Measurements from ENCODE around the gene FSTL1. TPM values are rescaled to one million over a fixed set of nuclear protein-coding genes. Genes with fewer than 3 reads are reported as not detected.

The FSTL1 gene
- total RNA-seq, 1 experiment from 2014 or later: 20.7 TPM

GRCh38 chr3:120407508-120408287 lies 43.1 kb downstream of the FSTL1 start:
- intact Hi-C loops (cut with micrococcal nuclease): no loop called here
- ChIA-PET RAD21 (ENCODE audit: low non-redundant PET in 1 of 2, low total read pairs in 2 of 2, uncharacterized antibody in 2 of 2, unreplicated experiment in 2 of 2) (no interaction called here), CTCF (interaction anchor here (1.3 kb wide), 1 partner anchor 10 kb away, joined by 3 read pairs; no protein-coding TSS in a partner anchor), POLR2A (no interaction called here)
- Histone ChIP-seq H2AFZ (ENCODE audit: low read depth, low read length, poor library complexity, severe bottlenecking) (no peak overlapping the region), H3K9ac (ENCODE audit: low read length) (no peak overlapping the region), H3K4me2 (ENCODE audit: low read length) (no peak overlapping the region), H3K9me3 (ENCODE audit: control insufficient read depth in 1 of 2, insufficient read depth in 1 of 2, low read depth in 1 of 2, low read length in 2 of 2) (no peaks in the 10 kb centered on the region), H3K27me3 (ENCODE audit: insufficient read depth, low read length) (no peaks in the 10 kb centered on the region), H3K79me2 (ENCODE audit: insufficient read depth, low read length) (no peaks in the 10 kb centered on the region), H3K36me3 (ENCODE audit: control insufficient read depth in 1 of 2, insufficient read depth in 2 of 2, low read length in 2 of 2) (no peaks in the 10 kb centered on the region; a peak in 1 of 4 replicates), H3K4me1 (ENCODE audit: control insufficient read depth in 1 of 2, insufficient read depth in 2 of 2, low read length in 2 of 2) (no peaks in the 10 kb centered on the region), H4K20me1 (ENCODE audit: insufficient read depth) (no peaks in the 10 kb centered on the region), H3K27ac (ENCODE audit: low read depth, low read length) (no peak overlapping the region), H3K4me3 (replicated peaks in 1 of 2; ENCODE audit: low read depth in 1 of 2, low read length in 2 of 2) (no peak overlapping the region), H3K9me2 (ENCODE audit: insufficient read depth) (no peaks in the 10 kb centered on the region)
- DNase-seq (ENCODE audit: low read depth, low spot score) (no peak), ATAC-seq (no peak)
- no TSS peak for BruUV-seq (replicated peaks)
- TF ChIP-seq CEBPB (IDR thresholded peaks at IDR 0.05; ENCODE audit: low read depth) (no peak), YY1 (IDR thresholded peaks at IDR 0.05; ENCODE audit: extremely low read depth, insufficient replicate concordance, low read depth, low read length) (no peak), POLR2A (IDR thresholded peaks at IDR 0.05; ENCODE audit: borderline replicate concordance, extremely low read depth, insufficient read depth, insufficient read length) (no peak)

GRCh38 chr3:120404876-120405275 lies 45.9 kb downstream of the FSTL1 start:
- ATAC-seq: no peak
- Histone ChIP-seq H3K9me3 (ENCODE audit: control insufficient read depth in 1 of 2, insufficient read depth in 1 of 2, low read depth in 1 of 2, low read length in 2 of 2) (no peaks in the 10 kb centered on the region), H3K4me3 (replicated peaks in 1 of 2; ENCODE audit: low read depth in 1 of 2, low read length in 2 of 2) (no peak overlapping the region), H3K9me2 (ENCODE audit: insufficient read depth) (no peaks in the 10 kb centered on the region), H3K27me3 (ENCODE audit: insufficient read depth, low read length) (no peaks in the 10 kb centered on the region), H3K79me2 (ENCODE audit: insufficient read depth, low read length) (no peaks in the 10 kb centered on the region), H3K27ac (ENCODE audit: low read depth, low read length) (no peak overlapping the region), H2AFZ (ENCODE audit: low read depth, low read length, poor library complexity, severe bottlenecking) (no peak overlapping the region), H3K4me2 (ENCODE audit: low read length) (no peak overlapping the region), H3K36me3 (ENCODE audit: control insufficient read depth in 1 of 2, insufficient read depth in 2 of 2, low read length in 2 of 2) (no peaks in the 10 kb centered on the region; a peak in 1 of 4 replicates), H4K20me1 (ENCODE audit: insufficient read depth) (no peaks in the 10 kb centered on the region), H3K9ac (ENCODE audit: low read length) (no peak overlapping the region), H3K4me1 (ENCODE audit: control insufficient read depth in 1 of 2, insufficient read depth in 2 of 2, low read length in 2 of 2) (no peaks in the 10 kb centered on the region)
- ChIA-PET RAD21 (ENCODE audit: low non-redundant PET in 1 of 2, low total read pairs in 2 of 2, uncharacterized antibody in 2 of 2, unreplicated experiment in 2 of 2) (no interaction called here), POLR2A (interaction anchor here (1.2 kb wide), 1 partner anchor 13 kb away, joined by 4 read pairs; no protein-coding TSS in a partner anchor), CTCF (interaction anchor here (0.6 to 1.1 kb wide), 2 partner anchors 12 kb away, joined by 3 to 4 read pairs; no protein-coding TSS in a partner anchor)
- intact Hi-C loops (cut with micrococcal nuclease): no loop called here
- TF ChIP-seq SIN3A (IDR thresholded peaks at IDR 0.05; ENCODE audit: low read depth): no peak
- no peak for DNase-seq (ENCODE audit: low read depth, low spot score)
- no TSS peak for BruUV-seq (replicated peaks)

All from HCT116 (cell line).